DOHH2 (cell line): ENCODE results near the gene FGGY.
A peak's percentile ranks its signal among the peaks of the same experiment; 100 is the strongest.

Experiments
- H3F3A ChIP-seq: fragments of 200-600 bp; sonication (generic), shearing (Covaris generic); 2 replicates; pipeline ENCODE4 v1.6.0; 2016; ENCODE audit warnings: antibody characterized with exemption, mild to moderate bottlenecking; ENCODE audit not compliant: control insufficient read depth, insufficient read depth
- H3K27ac ChIP-seq: fragments of 200-600 bp; sonication (generic); 2 replicates; pipeline ENCODE4 v1.5.1; 2014; ENCODE audit warnings: low read depth, mild to moderate bottlenecking, low read length, moderate library complexity
- H3K27me3 ChIP-seq: fragments of 200-600 bp; sonication (generic); 2 replicates; pipeline ENCODE4 v1.6.1; 2014; ENCODE audit warnings: mild to moderate bottlenecking, low read length, mixed read lengths; ENCODE audit not compliant: control insufficient read depth
- H3K36me3 ChIP-seq: fragments of 200-600 bp; sonication (generic); 2 replicates; pipeline ENCODE4 v1.6.1; 2014; ENCODE audit warnings: mild to moderate bottlenecking, low read length, moderate library complexity, mixed read lengths; ENCODE audit not compliant: control insufficient read depth
- H3K4me1 ChIP-seq: fragments of 200-600 bp; sonication (generic); 2 replicates; pipeline ENCODE4 v1.6.1; 2014; ENCODE audit warnings: mild to moderate bottlenecking, low read length, mixed read lengths; ENCODE audit not compliant: control insufficient read depth
- H3K4me2 ChIP-seq: fragments of 200-600 bp; sonication (generic); 2 replicates; pipeline ENCODE4 v1.6.0; 2014; ENCODE audit warnings: mild to moderate bottlenecking, low read length, moderate library complexity
- H3K4me3 ChIP-seq: fragments of 200-600 bp; sonication (generic); 2 replicates; pipeline ENCODE4 v1.5.1; 2014; ENCODE audit warnings: mild to moderate bottlenecking, low read length, mixed read lengths
- H3K79me2 ChIP-seq: fragments of 200-600 bp; sonication (generic); 2 replicates; pipeline ENCODE4 v1.6.1; 2014; ENCODE audit warnings: mild to moderate bottlenecking, low read length, mixed read lengths; ENCODE audit not compliant: control insufficient read depth
- H3K9me2 ChIP-seq: fragments of 200-600 bp; sonication (generic); replicated peaks from 2 replicates; pipeline ENCODE4 v1.6.1; 2014; ENCODE audit warnings: mild to moderate bottlenecking, low read length, mixed read lengths; ENCODE audit not compliant: control insufficient read depth
- H3K9me3 ChIP-seq: fragments of 200-600 bp; sonication (generic); 2 replicates; pipeline ENCODE4 v1.6.1; 2014; ENCODE audit warnings: antibody characterized with exemption, low read length, mixed read lengths; ENCODE audit not compliant: control insufficient read depth, insufficient read depth
- H4K20me1 ChIP-seq: fragments of 200-600 bp; sonication (generic); 2 replicates; pipeline ENCODE4 v1.6.0; 2014; ENCODE audit warnings: low read depth, mild to moderate bottlenecking, antibody characterized with exemption, low read length, moderate library complexity; ENCODE audit not compliant: control insufficient read depth, insufficient read depth
- EZH2phosphoT487 ChIP-seq: fragments of 200-600 bp; sonication (generic); IDR thresholded peaks from 2 replicates; pipeline ENCODE4 v1.6.1; 2017; ENCODE audit warnings: borderline replicate concordance, mild to moderate bottlenecking, antibody characterized with exemption, low read length, moderate library complexity, mixed read lengths
- TF ChIP-seq, protein P1 (sequence below): fragments of 200-600 bp; sonication (generic); IDR thresholded peaks from one replicate; pipeline ENCODE4 v1.5.1; 2014; ENCODE audit warnings: antibody characterized with exemption, mild to moderate bottlenecking, low read depth, low read length; ENCODE audit not compliant: poor library complexity, severe bottlenecking

Gene FGGY

DNA sequence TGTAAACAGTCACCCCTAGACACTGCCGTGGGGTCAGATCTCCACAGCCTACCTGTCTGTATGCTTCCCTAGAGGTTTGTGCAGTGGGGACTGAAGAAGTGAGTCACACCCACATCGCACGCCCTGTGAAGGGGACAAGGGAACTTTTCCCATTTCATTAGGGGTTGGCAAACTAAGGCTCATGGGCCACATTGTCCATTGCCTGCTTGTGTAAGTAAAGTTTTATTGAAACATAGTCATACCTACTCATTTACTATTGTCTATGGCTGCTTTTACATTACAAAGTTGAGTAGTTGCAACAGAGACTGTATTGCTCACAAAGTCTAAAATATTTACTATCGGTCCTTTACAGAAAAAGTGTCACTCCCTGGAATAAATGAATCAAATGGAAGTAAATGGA, 2.5 kb upstream of the FGGY start:
- no peak for TF ChIP-seq EZH2phosphoT487
- TF ChIP-seq, protein P1, sequence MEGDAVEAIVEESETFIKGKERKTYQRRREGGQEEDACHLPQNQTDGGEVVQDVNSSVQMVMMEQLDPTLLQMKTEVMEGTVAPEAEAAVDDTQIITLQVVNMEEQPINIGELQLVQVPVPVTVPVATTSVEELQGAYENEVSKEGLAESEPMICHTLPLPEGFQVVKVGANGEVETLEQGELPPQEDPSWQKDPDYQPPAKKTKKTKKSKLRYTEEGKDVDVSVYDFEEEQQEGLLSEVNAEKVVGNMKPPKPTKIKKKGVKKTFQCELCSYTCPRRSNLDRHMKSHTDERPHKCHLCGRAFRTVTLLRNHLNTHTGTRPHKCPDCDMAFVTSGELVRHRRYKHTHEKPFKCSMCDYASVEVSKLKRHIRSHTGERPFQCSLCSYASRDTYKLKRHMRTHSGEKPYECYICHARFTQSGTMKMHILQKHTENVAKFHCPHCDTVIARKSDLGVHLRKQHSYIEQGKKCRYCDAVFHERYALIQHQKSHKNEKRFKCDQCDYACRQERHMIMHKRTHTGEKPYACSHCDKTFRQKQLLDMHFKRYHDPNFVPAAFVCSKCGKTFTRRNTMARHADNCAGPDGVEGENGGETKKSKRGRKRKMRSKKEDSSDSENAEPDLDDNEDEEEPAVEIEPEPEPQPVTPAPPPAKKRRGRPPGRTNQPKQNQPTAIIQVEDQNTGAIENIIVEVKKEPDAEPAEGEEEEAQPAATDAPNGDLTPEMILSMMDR = no peak

DNA sequence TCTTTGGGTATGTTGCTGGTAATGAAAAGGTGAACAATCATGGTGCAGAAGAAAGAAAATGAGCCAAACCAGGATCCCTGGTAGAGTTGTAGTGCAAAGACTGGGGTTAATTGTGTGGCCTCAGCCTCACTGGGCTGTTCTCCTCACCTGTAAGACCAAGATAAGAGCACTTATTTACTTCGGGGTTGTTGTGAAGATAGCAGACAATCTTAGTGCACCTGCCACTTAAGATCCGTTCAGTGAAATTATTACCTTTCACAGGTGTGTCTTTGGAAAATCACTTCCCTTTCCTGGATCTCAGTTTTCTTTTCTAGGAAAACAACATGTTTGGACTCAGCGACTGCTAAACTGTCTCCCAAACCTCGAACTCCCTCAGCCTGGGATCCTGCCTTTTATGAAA, 1.3 kb upstream of the FGGY start:
- Histone ChIP-seq H3K4me2 (peak overlapping the region; percentile 97), H3K79me2 (peaks cover 14% of the 10 kb centered on the region), H3K9me2 (no peaks in the 10 kb centered on the region), H3K36me3 (no peaks in the 10 kb centered on the region; the same call in 1 of the 2 replicates), H3K27ac (no peak overlapping the region), H3F3A (peaks cover 18% of the 10 kb centered on the region), H3K9me3 (no peaks in the 10 kb centered on the region), H3K27me3 (no peaks in the 10 kb centered on the region), H3K4me1 (peaks cover 33% of the 10 kb centered on the region), H3K4me3 (peak overlapping the region; percentile 99), H4K20me1 (no peaks in the 10 kb centered on the region)
- no peak for TF ChIP-seq EZH2phosphoT487
- TF ChIP-seq, protein P1 = no peak

More for the DNA sequence above, 2.5 kb upstream of the FGGY start:
- H3K9me3 ChIP-seq = no peaks in the 10 kb centered on the region
- H4K20me1 ChIP-seq = no peaks in the 10 kb centered on the region
- H3K27ac ChIP-seq = no peak overlapping the region
- peaks cover 14% of the 10 kb centered on the region for H3K79me2 ChIP-seq
- no peaks in the 10 kb centered on the region for H3K9me2 ChIP-seq
- no peaks in the 10 kb centered on the region; the same call in 1 of the 2 replicates for H3K36me3 ChIP-seq
- no peak overlapping the region for H3K4me2 ChIP-seq
- peaks cover 40% of the 10 kb centered on the region for H3K4me1 ChIP-seq
- no peak overlapping the region for H3K4me3 ChIP-seq
- H3K27me3 ChIP-seq = no peaks in the 10 kb centered on the region
- peaks cover 18% of the 10 kb centered on the region for H3F3A ChIP-seq

- H3K9me2 ChIP-seq = no peaks in the 10 kb centered on the region
- H3K9me3 ChIP-seq = no peaks in the 10 kb centered on the region
- peaks cover 14% of the 10 kb centered on the region for H3K79me2 ChIP-seq
- peaks cover 3% of the 10 kb centered on the region; the same call in 1 of the 2 replicates for H3K36me3 ChIP-seq
- TF ChIP-seq EZH2phosphoT487 = no peak
- TF ChIP-seq, protein P1 = no peak
- peak overlapping the region; percentile 99 for H3K4me3 ChIP-seq
- H3K27ac ChIP-seq = no peak overlapping the region
- H3K27me3 ChIP-seq = no peaks in the 10 kb centered on the region
- peaks cover 22% of the 10 kb centered on the region for H3K4me1 ChIP-seq
- no peaks in the 10 kb centered on the region for H4K20me1 ChIP-seq
- peaks cover 18% of the 10 kb centered on the region for H3F3A ChIP-seq
- H3K4me2 ChIP-seq = peak overlapping the region; percentile 97
Measured at GRCh38 chr1:59298026-59298583, 1.2 kb downstream of the FGGY start.
